Lung microvascular endothelial cell (primary cell): ENCODE data around the gene YY1AP1. TPM values are rescaled to one million over a fixed set of nuclear protein-coding genes. Genes with fewer than 3 reads are reported as not detected.
"Not testable (repeated sequence)": the region's sequence is repeated elsewhere in the genome, so short reads cannot be mapped to it uniquely, and the experiment has no call there.

Experiments
- DNase-seq, 2 donors: peaks; one replicate each; pipeline versions ENCODE4 v3.0.0 to v3.0.0-alpha.2; 2010; ENCODE audit warnings: low read depth in 2 of 2
- total RNA-seq: library from RNA; depleted of rRNA; stranded (reverse); fragments of >200 nt; gene quantifications from 2 replicates; pipeline ENCODE4 v1.2.1, GENCODE V29; 2014

The YY1AP1 gene
- total RNA-seq, 1 donor from 2014 or later, result 85.3 TPM

DNA sequence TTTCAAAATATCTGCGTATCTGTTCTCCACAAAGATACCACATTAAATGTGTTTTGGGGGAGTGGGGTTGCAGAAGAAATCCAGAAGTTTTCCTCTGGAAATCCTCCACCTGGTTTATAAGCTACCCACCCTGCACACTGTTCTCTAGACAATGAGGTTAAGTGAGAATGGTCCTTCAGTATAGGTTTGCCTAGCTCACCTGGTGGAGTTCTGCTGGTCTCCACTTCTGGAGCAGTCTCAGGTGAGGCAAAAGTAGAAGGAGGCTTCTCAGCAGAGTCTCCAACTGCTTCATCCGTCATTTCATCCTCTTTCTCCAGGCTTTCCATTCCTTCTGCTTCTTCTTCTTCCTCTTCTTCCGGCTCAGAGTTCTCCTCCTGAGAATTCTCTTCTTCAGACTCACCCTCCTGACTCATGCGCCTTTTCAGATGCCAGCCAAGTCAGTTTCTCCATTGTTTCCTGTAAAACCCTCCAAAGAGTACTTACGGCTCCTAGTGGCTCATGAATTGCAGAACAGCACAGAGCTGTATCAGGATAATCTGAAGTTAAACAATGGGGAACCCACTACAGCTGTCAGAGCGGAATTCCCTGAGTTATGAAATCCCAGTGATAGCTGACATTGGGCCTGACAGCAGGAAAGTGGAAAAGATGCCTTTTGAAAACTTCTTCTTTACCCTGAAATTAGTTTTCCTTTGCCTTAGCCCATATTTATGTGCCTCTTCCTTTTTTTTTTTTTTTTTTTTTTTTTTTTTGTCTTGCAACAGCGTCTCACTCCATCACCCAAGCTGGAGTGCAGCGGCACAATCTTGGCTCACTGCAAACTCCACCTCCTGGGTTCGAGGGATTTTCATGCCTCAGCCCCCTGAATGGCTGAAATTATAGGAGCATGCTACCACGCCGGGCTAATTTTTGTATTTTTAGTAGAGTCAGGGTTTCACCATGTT, 40.1 kb downstream of the YY1AP1 start:
- DNase-seq, result peak; percentile 59 to 90

DNA sequence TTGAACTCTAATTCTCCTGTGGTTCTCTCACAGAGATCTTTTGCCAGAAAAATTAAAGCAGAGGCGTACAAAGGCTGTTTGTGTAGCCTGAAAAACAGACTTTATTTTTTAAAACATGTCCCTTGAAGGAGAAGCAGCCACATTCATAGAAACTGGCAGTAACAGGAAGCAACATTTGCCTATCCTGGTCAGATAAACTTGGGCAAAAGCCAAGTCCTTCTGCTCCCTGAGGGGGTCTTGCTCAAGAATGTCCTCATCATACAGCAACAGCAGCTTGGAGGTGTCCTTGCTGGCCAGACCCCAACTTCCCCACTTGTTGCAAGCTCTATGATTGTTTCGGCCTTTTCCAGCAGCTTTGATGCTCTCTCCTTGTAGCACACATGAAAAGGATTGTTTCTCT, 42.3 kb downstream of the YY1AP1 start:
- no peak for DNase-seq

DNA sequence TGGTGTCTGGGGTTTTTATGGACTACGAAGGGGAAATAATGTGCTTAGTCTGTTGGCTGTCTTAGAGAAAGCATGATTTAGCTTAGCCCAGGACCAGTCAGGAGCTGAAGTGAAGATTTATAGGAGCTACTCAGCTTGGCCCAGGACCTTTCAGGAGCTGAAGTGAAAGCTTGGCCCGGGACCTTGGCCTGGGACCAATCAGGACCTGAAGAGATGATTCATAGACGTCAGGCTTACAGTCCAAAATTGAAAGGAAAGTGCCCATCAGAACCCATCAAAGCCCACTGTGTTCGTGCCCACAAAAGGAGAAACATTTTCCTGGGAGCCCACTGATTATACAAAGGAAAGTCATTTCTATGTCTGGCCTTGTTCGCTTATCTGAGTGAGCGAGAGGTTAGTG, 42.9 kb downstream of the YY1AP1 start:
- no peak for DNase-seq

DNA sequence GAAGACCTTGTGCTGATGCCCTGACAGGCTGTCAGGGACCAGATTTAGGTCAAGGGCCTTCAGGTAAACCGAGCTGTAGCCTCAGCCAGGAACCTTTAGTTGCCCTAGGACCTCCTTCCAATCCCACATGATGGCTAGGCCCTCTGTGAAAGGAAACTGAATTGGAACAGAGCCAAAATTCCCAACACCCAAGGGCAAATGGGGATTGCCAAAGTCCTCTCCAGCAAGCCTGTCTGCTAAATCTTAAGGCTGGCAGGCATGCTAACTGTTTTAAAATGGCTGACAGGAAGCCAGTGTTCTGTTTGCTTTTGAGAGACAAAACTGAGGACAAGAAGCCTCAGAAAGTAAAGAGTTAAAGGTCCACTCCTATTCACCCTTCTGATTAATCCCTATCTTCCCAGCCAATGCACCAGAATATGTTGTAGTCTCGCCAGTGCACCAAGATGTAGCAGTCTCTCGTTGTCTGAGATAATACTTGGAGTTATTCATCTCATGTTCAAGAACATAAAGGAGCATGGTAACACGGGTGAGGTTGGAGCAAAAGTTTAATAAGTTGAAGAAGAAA, 43.5 kb downstream of the YY1AP1 start:
- no peak for DNase-seq

DNA sequence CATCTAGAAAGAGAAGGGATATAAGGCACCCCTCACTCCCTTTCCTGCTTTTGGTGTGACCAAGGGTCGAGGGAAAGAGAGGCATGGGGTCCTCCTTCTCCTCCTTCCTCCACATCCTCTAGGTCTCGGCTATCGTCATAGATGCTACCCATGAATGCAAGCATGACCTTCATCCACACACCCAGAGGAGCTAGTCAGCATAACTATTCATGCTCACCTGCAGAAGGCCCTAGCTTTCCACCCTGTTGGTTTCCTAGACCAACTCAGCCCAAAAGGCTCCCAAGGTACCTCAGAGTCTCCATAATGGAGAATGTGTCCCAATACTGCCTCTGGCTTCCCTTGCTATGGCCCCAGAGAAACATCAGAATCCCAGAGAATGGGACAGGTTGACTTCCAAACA, 45.3 kb downstream of the YY1AP1 start:
- no peak for DNase-seq

GRCh38 chr1:155642559-155643180, 45.9 kb downstream of the YY1AP1 start:
- not testable (repeated sequence) for DNase-seq

DNA sequence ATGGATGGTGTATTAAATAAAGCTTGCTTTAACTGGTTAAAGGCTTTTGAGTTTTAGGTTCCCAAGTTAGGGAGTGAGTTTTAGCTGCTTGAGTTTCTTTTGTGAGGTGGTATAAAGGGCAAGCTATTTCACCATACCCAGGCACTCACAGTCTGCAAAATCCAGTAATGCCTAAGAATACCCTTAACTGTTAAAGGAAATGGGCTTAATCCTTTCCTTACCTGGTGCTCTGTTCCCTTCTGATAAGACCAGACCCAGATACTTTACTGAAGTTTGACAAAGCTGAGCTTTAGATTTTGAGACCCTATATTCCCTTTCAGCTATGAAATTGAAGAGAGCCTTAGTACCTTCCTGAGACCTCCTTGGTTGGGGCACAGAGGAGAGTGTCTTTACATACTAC, 48.2 kb downstream of the YY1AP1 start:
- DNase-seq, result no peak

DNA sequence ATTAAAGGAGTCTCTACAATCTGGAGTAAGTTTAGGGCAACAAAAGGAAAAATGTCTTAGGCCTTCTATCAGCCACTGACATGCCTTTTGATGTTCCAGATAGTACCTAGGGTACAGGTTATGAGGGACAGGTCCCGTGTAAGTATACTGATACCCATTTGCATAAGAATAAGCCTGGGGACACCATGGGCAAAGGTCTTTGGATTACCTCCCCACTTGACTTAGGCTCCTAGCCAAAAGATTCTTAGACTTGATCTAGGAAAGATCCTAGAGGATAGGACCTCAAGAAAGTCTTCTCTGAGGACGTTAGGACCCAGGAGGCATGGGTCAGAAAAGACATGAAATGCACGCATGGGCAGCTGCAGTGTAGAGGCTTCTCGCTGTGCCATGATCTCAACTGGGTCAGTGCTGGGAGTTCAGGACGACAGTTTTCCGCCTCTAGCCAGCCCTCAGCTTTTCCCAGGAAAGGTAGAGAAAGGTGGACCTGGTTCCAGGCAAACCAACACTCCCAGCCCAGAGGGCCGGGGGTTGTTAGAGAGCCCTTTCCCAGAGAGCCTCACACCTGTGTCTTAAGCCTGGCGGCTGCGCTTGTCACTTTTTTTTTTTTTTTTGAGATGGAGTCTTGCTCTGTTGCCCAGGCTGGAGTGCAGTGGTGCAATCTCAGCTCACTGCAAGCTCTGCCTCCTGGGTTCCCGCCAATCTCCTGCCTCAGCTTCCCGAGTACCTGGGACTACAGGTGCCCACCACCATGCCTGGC, 52.0 kb downstream of the YY1AP1 start:
- no peak for DNase-seq

- not testable (repeated sequence) for DNase-seq
Measured at GRCh38 chr1:155626428-155626827, 62.1 kb downstream of the YY1AP1 start.

DNA sequence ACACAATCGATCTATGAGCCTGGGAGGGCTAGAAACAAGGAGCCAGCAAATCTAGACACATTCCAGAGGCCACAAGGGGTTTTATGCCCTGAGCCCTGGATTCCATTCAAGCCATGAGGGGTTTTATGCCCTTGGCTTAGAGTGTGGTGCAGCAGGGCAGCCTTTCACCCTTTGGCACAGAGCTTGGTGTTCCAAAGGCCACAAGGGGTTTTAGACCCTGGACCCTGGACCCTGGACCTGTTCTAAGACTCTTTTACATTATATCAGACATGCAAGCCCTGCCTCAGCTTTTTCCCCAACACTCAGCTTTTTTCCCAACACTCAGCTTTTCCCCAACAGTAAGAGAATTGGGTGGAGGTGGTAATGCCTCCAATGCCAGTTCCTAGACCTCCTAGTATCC, 65.2 kb downstream of the YY1AP1 start:
- no peak for DNase-seq

DNA sequence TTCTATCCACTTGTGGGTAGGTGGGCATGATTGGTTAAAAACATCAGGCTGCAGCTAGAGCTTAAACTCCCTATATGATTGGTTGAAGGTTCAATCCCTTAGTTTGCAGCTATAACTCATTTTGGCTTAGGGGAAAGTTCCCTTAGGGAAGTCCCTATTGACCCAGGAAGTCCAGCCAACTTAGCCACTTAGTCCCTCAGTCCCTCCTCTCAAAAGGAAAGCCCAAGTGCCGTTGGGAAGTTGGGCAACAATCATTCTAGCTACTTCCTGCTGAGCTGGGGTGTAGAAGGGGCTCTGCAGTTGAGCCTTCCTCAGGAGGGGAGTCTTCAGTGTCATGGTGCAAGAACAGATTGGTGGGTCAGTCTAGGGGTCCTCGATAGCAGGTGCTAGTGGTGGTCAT, 66.4 kb downstream of the YY1AP1 start:
- DNase-seq, result no peak

- not testable (repeated sequence) for DNase-seq
Measured at GRCh38 chr1:155613226-155613625, 75.3 kb downstream of the YY1AP1 start.

- DNase-seq, result not testable (repeated sequence)
Measured at GRCh38 chr1:155610257-155610647, 78.3 kb downstream of the YY1AP1 start.

DNA sequence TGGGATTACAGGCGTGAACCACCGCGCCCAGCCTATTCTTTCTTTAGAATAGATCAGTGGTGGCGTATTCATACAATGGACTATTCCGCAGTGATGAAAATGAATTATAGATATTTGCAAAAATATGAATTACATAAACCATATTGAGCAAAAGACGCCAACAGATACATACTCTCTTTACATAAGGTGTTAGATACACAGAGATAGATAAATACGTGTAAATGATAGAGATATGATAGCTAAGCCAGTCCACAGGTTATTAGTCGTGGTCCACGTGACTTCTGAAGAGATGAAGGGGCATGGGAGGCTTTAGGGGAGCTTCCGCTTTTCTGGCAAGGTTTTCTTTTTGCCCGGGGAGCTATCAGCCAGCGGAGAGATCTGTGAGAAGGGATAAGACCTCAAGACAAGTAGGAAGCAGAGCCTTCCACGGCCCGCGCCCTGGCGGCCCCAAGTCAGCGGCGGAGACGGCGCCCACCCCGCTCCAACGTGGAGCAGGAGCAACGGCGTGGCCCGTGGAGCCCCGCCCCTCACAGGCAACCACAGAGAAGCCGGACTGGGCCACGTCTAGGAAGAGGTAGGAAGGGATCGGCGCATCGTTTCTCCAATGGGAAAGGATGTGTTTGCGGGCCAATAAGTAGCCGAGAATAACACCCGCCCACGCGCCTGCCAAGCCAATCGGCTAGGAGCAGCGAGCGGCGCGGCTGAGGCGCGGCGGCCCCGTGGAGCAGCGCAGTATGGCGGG, 78.9 kb downstream of the YY1AP1 start, which contains the start of gene MSTO1:
TSS of gene MSTO1 (plus strand) at position 704 of the 742 bp plus-strand sequence. CDS start at position 735, 31 bp downstream.
- peak; percentile 98 for DNase-seq

Other genes with a start within 250 kb of the YY1AP1 start
- gene ASH1L, start 126.0 kb downstream of the YY1AP1 start, total RNA-seq, result 12.0 and 17.9 TPM in 2 replicates
- 11.1 and 14.1 TPM in 2 replicates for gene MSTO1, start 78.6 kb downstream of the YY1AP1 start, total RNA-seq
- gene DAP3, start 317 bp upstream of the YY1AP1 start, total RNA-seq, result 31.2 TPM in 2 replicates
- gene GON4L, start 168.4 kb upstream of the YY1AP1 start, total RNA-seq, result 14.6 and 27.4 TPM in 2 replicates
- 15.5 and 24.6 TPM in 2 replicates for gene SYT11, start 170.8 kb upstream of the YY1AP1 start, total RNA-seq
- 19.0 and 26.0 TPM in 2 replicates for gene RIT1, start 222.6 kb upstream of the YY1AP1 start, total RNA-seq
- gene KHDC4, start 245.6 kb upstream of the YY1AP1 start, total RNA-seq, result 9.4 and 13.5 TPM in 2 replicates